Cardiac fibroblast (primary cell): Measurements from ENCODE around the gene KIF3C.
"Not testable (repeated sequence)": the region's sequence is repeated elsewhere in the genome, so short reads cannot be mapped to it uniquely, and the experiment has no call there.

ENCODE experiments used
- DNase-seq, 2 donors: peaks; one replicate each; pipeline versions ENCODE4 v3.0.0 to v3.0.0-alpha.2; 2010; ENCODE audit warnings: low read depth in 2 of 2
- H3K4me3 ChIP-seq, 2 donors: replicated peaks in 1 of 2; 1 replicate in 1 of 2; 2 replicates in 1 of 2; pipeline ENCODE4 v1.5.1; 2011; ENCODE audit warnings: low read depth in 2 of 2, low read length in 2 of 2, mild to moderate bottlenecking in 2 of 2, moderate library complexity in 1 of 2
- CTCF ChIP-seq: IDR thresholded peaks from one replicate; pipeline ENCODE4 v1.5.1; 2011; ENCODE audit warnings: low read depth, mild to moderate bottlenecking, low read length, inconsistent platforms

The KIF3C gene

GRCh38 chr2:25982273-25982967 lies at the start of gene KIF3C:
Gene KIF3C, minus strand, starts transcription at chr2:25982497. Its CDS starts 580 bp downstream, at chr2:25981917.
- peak; percentile 57 to 72 for DNase-seq
- peak within 1 kb of the TSS; percentile 80 to 83 for H3K4me3 ChIP-seq

DNA sequence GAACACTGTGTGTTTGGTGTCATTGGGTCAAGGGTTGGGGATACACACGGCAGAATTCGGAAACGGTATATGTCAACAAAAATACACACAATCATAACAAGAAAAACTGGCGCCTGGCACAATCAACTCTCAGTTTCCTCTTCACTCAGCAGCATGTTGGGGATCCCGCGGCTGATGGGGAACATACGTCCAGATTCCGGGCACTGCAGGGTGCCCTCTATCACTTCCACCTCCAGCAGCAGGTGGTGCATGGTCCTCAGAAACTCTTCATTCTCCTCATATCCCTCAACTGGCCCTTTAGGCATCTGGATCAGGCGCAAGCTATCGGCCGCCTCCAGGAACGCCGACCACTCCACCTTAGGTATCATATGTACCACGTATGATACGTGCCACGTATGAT lies 45.8 kb upstream of the KIF3C start:
- H3K4me3 ChIP-seq, DNase-seq: not testable (repeated sequence)

More at GRCh38 chr2:25982273-25982967, at the start of gene KIF3C:
- no peak for TF ChIP-seq CTCF

DNA sequence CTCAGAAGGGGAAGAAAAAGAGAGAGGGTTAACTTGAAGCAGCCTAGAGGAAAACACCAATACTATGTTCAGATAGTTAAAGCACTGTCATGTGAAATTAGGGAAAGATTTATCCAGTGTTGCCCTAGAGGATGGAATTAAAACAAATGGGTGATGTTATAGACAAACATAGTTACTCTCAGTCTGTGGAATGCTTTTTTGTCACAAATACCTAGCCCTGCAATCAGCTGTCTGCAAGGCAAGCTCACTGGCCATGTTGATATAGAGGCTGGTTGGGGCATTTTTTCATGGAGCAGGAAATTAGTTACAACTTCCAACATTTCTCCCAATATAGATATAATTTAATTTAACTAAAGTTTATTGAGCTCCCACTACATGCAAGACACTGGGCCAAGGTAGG lies 43.2 kb upstream of the KIF3C start:
- no peak for TF ChIP-seq CTCF
- no peak overlapping the region for H3K4me3 ChIP-seq
- DNase-seq = no peak

DNA sequence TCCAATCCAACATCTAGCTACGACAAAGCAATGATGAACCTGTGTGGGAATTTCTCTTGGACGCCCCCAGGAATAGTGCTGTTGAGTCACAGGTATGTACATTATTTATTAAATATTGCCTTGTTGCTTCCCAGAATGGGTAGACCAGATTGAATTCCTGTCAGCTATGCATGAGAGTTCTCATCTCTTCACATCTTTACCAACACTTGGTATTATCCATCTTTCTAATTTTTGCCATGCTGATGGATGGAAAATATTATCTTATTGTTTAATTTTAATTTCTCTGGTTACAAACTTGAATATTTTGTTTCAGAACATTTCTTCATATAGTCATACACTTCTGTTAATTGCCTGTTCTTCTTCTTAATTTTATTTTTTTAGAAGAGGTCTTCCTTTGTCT lies 42.0 kb upstream of the KIF3C start:
- DNase-seq = no peak
- no peak overlapping the region for H3K4me3 ChIP-seq
- TF ChIP-seq CTCF = no peak

DNA sequence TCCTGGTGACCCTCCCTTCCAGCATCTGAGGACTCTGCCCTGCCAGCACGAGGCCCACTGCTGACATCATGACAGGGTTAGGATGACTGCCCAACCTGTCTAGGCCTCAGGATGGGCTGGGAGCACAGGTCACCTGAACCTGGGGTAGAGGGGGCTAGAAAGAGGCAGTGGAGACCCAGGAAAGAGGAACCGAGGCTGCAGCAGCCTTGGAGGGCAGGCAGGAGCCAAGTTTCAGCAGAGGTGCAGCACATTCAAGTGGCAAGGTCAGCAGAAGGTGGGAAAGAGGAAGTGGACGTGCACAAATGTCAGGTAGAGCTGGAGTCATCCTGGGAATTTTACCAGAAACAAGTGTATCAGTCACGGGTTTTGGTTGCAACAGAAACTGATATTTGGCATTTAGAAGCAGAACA lies 37.9 kb upstream of the KIF3C start:
- no peak overlapping the region for H3K4me3 ChIP-seq
- TF ChIP-seq CTCF = no peak
- DNase-seq = no peak

DNA sequence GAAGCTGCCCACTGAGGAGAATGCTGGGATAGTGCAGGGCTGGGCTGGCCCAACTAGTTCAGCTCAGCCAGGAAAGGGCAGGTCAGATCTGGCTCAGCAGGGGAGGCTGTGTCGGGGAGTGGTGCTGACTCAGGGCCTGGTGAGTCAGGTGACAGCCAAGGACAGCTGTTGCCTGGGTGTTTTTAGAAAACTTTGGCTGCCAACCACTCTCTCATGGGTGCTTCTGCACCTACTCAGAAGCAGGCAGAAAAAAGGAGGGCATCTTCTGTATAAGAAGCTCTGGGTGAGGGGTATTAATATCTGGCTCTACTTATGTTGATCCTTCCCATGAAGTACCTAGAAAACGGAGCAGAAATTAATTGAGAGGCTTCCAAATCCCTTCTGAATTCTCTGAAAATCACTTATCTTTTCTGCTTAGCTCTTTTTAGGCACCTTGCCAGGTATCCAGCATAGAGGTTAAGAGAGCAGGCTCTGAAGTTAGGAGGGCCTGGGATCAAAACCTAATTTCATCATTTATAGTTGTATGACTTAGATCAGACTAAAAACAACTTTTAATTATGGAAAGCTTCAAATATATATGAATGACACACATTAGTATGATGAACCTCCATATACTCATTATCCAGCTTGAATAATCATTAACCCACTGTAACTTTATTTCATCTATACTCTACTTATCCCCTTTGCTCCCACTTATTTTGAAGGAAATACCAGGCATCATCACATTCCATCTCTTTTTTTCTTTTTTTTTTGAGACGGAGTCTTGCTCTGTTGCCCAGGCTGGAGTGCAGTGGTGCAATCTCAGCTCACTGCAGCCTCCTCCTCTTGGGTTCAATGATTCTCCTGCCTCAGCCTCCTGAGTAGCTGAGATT lies 36.1 kb upstream of the KIF3C start:
- no peak for TF ChIP-seq CTCF
- DNase-seq = peak; percentile 88 to 91
- no peak overlapping the region for H3K4me3 ChIP-seq

GRCh38 chr2:26017464-26018183 lies 35.3 kb upstream of the KIF3C start:
- TF ChIP-seq CTCF = no peak
- no peak for DNase-seq
- no peak overlapping the region for H3K4me3 ChIP-seq

DNA sequence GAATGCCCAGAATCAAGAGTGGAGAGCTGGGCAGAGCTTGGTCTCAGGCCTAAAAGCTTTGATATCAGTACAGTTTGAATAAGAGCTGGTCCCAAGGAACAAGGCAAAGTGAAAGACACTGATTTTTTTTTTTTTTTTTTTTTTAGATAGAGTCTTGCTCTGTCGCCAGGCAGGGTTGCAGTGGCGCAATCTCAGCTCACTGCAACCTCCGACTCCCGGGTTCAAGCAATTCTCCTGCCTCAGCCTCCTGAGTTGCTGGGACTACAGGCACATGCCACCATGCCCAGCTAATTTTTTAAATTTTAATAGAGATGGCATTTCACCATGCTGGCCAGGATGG lies 34.4 kb upstream of the KIF3C start:
- H3K4me3 ChIP-seq, DNase-seq: not testable (repeated sequence)
